NCI-H187 treated with DMSO at 0.1 percent for 48 hours (cell line): Measurements from ENCODE around the gene SLC18B1.

Source experiments
- DNase-seq: peaks from one replicate; lab custom pipeline; 2025; lab: John Stamatoyannopoulos, UW

The SLC18B1 gene

GRCh38 chr6:132797951-132798868 lies at the start of gene SLC18B1:
Gene SLC18B1, minus strand, starts transcription at chr6:132798637. Its CDS starts 181 bp downstream, at chr6:132798456.
- DNase-seq = no peak

GRCh38 chr6:132843316-132844035 lies 45.0 kb upstream of the SLC18B1 start:
- no peak for DNase-seq

- DNase-seq = no peak
Measured at GRCh38 chr6:132841966-132842365, 43.5 kb upstream of the SLC18B1 start.

- DNase-seq = no peak
Measured at GRCh38 chr6:132832891-132833290, 34.5 kb upstream of the SLC18B1 start.

- DNase-seq = peak; percentile 10
Measured at GRCh38 chr6:132830334-132830751, 31.9 kb upstream of the SLC18B1 start.

- no peak for DNase-seq
Measured at GRCh38 chr6:132820629-132821381, 22.4 kb upstream of the SLC18B1 start.

GRCh38 chr6:132819405-132820161 lies 21.1 kb upstream of the SLC18B1 start:
- DNase-seq = no peak

- no peak for DNase-seq
Measured at GRCh38 chr6:132818404-132819359, 20.2 kb upstream of the SLC18B1 start.

- no peak for DNase-seq
Measured at GRCh38 chr6:132817554-132818403, 19.3 kb upstream of the SLC18B1 start.

- no peak for DNase-seq
Measured at GRCh38 chr6:132816660-132817059, 18.2 kb upstream of the SLC18B1 start.

GRCh38 chr6:132814716-132815570 lies 16.5 kb upstream of the SLC18B1 start:
- no peak for DNase-seq

- no peak for DNase-seq
Measured at GRCh38 chr6:132813173-132813856, 14.9 kb upstream of the SLC18B1 start.

- no peak for DNase-seq
Measured at GRCh38 chr6:132812756-132813172, 14.3 kb upstream of the SLC18B1 start.

GRCh38 chr6:132812255-132812732 lies 13.9 kb upstream of the SLC18B1 start:
- DNase-seq = no peak

- DNase-seq = no peak
Measured at GRCh38 chr6:132811276-132811675, 12.8 kb upstream of the SLC18B1 start.

GRCh38 chr6:132805548-132805947 lies 7.1 kb upstream of the SLC18B1 start:
- no peak for DNase-seq

GRCh38 chr6:132804251-132804650 lies 5.8 kb upstream of the SLC18B1 start:
- no peak for DNase-seq

- no peak for DNase-seq
Measured at GRCh38 chr6:132800656-132801055, 2.2 kb upstream of the SLC18B1 start.
